D721Med (cell line): Measurements from ENCODE around the gene WNT1.
A peak's percentile ranks its signal among the peaks of the same experiment; 100 is the strongest.

Experiments
- DNase-seq: peaks from one replicate; pipeline ENCODE4 v3.0.0; 2011; ENCODE audit warnings: low spot score; ENCODE audit not compliant: insufficient read length
- FAIRE-seq: peaks from 2 replicates; lab custom pipeline; 2011; peaks lifted over from hg19 to GRCh38; lab: Jason Lieb, UNC
- TF ChIP-seq, protein P1 (sequence below): IDR thresholded peaks from 2 replicates; pipeline ENCODE4 v1.5.1; 2012; ENCODE audit warnings: mild to moderate bottlenecking, control low read depth; ENCODE audit not compliant: insufficient read depth; ENCODE audit errors: missing control alignments

Gene WNT1

DNA sequence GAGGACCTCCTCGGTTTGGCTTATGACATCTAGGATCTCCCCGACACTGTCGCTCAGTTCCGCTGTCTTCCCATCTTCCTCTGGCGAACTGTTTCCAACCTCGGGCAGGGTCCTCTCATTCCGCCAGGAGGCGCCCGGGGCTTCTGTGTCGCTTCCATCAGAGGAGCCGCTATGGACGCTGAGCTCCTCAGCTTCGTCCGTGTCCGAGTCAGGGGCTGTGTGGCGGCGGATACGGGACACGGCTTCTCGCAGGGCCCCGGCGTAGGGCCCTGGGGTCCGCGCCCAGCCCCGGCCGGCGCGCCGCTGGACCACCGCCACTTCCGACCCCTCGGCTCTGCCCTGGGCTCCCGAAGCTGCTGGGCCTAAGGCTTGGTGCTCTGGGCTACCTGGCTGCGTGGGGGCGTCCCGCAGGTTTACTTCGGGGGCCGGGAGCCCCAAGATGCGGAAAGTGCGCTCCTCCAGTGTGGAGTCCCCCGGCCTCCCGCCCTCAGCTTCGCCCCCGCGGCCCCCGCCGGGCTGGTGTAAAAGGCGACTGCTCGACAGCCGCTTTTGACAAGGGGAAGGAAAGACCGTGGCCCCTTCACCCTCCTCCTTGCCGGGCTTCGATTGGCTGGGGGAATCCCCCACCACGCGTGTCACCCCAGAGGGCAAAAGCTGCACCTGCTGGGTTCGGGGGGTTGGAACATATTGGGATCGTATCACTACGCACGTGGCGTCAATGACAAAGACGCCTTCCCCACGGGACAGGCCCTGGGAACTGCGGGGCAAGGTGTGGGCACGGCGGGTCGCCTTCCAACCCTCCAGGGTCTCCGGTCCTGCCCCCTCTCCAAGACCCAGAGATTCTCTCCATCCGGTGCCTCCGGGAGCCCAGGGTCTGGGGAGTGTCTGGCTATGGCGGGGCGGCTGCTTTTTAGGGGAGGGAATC, 18.9 kb downstream of the WNT1 start:
- TF ChIP-seq, protein P1, sequence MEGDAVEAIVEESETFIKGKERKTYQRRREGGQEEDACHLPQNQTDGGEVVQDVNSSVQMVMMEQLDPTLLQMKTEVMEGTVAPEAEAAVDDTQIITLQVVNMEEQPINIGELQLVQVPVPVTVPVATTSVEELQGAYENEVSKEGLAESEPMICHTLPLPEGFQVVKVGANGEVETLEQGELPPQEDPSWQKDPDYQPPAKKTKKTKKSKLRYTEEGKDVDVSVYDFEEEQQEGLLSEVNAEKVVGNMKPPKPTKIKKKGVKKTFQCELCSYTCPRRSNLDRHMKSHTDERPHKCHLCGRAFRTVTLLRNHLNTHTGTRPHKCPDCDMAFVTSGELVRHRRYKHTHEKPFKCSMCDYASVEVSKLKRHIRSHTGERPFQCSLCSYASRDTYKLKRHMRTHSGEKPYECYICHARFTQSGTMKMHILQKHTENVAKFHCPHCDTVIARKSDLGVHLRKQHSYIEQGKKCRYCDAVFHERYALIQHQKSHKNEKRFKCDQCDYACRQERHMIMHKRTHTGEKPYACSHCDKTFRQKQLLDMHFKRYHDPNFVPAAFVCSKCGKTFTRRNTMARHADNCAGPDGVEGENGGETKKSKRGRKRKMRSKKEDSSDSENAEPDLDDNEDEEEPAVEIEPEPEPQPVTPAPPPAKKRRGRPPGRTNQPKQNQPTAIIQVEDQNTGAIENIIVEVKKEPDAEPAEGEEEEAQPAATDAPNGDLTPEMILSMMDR: peak; percentile 74
- no peak for FAIRE-seq
- no peak for DNase-seq

DNA sequence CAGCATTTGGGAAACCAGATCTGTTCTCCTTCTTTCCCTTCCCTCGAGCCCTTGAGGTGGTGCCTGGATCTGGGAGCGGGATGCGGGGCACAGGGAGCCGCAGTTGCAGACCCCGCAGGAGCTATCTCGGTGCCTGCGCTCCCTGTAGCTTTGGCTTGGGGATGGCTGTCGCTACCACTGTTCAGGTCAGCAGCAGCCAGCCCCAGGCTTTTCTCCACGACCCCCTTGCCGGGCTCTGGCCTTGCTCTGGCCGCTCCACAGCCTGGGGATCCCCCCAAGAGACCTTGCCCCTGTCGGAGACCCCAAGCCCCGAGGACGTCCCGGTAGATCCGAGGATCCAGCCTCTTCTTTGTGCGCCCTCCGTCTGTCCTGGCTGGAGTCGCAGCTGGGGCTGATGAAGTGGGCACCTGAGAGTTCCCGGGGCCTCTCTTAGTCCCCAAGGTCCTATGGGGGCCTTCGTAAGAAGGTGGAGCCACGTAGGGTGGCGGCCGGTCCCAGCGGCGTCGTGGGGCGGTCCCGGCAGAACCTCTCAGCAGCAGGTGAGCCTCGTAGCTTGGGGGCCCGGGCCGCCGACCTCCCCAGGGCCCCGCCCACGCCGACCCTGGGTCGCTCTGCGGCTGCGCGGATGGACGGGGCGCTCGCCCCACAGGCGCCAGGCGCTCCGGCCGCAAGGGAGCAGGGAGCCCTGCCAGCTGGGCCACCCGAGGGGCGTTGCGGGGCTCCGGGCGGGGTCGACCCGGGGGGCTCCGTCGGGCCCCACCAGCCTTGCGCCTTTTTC, 19.8 kb downstream of the WNT1 start:
- DNase-seq: peak; percentile 82
- TF ChIP-seq, protein P1: no peak
- no peak for FAIRE-seq

DNA sequence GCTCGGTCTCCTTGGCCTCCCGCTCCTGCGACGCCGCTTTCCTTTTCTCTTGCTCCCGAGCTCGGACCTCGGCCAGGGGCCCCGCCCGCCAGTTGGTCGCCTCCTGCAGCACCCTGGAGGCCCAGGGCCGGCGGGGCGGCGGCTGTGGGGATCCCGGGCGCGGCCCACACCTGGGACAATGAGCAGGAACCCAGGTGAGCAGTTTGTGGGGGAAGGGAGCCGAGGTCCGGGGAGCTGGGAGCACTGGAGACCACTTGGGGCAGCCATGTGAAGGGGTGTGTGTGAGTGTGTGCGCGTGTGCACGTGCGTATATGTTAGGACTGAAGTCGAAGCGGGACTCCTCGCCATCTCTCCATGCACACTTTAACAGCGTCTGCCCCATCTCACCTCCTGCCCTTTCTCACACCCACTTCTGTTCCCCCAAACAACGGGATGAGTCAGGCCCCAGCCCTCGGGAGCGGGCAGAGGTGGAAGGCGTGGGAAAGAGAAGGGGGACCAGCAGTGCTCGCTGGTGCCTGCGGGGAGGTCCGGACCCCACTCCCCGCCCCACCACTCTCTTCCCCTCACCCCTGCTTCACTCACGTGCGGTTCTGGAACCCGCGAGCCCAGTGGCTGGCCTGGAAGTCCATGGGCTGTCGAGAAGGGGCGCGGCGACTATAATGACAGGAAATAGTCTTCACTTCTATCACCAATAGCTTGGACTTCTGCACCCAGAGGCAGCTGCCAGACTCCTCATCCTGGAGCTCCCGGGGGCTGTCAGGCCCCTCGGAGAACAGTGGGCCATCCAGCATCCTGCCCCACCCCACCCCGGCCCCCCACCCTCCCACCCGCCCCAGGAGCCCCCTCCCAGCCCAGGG, 20.6 kb downstream of the WNT1 start:
- DNase-seq (no peak), FAIRE-seq (no peak)
- TF ChIP-seq, protein P1: no peak

DNA sequence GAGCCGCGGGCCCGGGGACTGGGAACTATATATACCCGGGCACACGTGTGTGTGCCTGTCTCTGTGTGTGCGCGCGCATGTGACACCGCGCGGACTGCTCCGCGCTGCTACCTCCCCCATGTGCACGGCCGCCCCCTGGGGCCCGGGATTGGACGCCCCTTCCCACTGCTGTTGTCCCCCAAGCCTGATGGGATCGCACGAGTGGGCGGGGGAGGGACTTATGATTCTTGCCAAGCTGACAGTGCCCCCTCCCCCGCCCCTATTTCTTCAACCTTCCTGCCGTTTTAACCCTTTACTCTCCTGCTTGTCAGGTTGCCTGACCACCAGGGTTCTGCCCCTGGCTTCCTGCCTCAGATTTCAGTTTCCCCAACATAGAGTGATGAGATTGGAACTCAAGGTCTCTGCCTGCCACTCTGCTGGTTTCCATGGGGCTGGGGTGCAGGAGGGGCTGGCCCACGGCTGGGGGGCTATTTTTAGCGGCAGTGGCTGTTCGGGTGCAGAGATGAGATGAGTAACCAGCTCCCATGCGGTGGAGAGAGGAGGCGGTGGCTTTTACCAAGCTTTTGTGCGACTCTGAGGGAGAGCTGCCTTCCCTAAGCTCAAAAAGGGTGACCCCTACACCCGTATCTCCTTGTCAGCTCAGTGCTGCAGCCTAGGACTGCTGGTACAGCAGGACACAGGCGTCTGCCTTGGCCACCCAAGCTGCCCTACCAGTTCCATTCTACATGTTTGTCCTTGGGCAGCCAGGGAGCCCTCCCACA, 21.4 kb downstream of the WNT1 start, which contains the start of gene DDN:
DDN (minus strand) TSS at position 5 of the 761 bp plus-strand sequence. CDS start 88 bp downstream, outside the sequence.
- FAIRE-seq (no peak), DNase-seq (no peak)
- TF ChIP-seq, protein P1: no peak

DNA sequence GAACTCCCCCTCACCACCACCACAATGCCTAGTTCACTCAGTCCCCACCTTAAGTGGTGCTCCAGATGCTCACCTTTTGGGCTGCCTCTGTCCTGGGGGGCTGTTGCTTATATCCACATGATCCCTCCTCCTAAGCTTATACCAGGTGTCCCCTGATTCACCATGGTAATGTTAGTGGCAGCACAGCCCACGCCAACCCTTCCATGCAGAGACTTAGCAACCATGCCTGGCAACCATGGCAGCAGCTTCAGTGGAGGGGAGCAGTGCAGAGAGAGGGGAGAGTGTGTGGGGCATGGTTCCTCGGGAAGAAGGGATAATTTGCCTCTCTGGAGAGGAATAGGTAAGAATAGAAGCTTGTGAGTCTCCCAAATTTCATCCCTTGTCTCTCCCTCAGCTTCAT, 22.2 kb downstream of the WNT1 start:
- TF ChIP-seq, protein P1: no peak
- FAIRE-seq: no peak
- DNase-seq: no peak

DNA sequence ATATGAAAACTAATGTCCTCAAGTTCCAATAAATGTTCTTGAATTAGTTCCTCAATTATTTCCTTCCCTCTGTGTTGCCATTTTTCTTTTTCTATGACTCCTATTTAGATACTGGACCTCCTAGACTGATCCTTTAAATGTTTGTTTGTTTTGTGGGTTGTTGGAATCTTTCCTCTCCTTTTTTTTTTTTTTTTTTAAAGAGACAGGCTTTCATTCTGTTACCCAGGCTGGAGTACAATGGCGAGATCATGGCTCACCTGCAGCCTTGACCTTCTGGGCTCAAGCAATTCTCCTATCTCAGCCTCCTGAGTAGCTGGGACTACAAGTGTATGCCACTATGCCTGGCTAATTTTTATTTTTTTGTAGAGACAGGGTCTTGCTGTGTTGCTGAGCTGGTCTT, 30.8 kb downstream of the WNT1 start:
- no peak for FAIRE-seq
- TF ChIP-seq, protein P1: no peak
- no peak for DNase-seq
